Kidney (tissue), 14 donors: ENCODE measurements around the gene S100A13. TPM values are rescaled to one million over a fixed set of nuclear protein-coding genes. Genes with fewer than 3 reads are reported as not detected.

Experiments used
- DNase-seq, 5 donors: peaks; one replicate each; pipeline ENCODE4 v3.0.0-alpha.2; 2013 to 2020
- FAIRE-seq: peaks from 2 replicates; lab custom pipeline; 2012; peaks lifted over from hg19 to GRCh38; lab: Jason Lieb, UNC
- H3K27ac ChIP-seq, 2 donors: one replicate each; pipeline ENCODE4 v1.7.0; 2013; ENCODE audit warnings: low read depth in 2 of 2, low read length in 2 of 2, inconsistent platforms in 1 of 2
- H3K27me3 ChIP-seq: one replicate; pipeline ENCODE4 v1.7.1; 2013; ENCODE audit warnings: low read length, inconsistent platforms; ENCODE audit not compliant: control insufficient read depth, insufficient read depth
- H3K36me3 ChIP-seq, 3 donors: one replicate each; pipeline versions ENCODE4 v1.7.0 to v1.7.1; 2013; ENCODE audit warnings: low read length in 3 of 3, control low read depth in 1 of 3, inconsistent platforms in 1 of 3; ENCODE audit not compliant: insufficient read depth in 3 of 3, control insufficient read depth in 2 of 3
- H3K4me1 ChIP-seq, 3 donors: one replicate each; pipeline versions ENCODE4 v1.7.0 to v1.7.1; 2013; ENCODE audit warnings: low read length in 3 of 3, inconsistent platforms in 1 of 3, low read depth in 1 of 3; ENCODE audit not compliant: control insufficient read depth in 2 of 3, insufficient read depth in 2 of 3
- H3K4me3 ChIP-seq, 3 donors: one replicate each; pipeline versions ENCODE4 v1.7.0 to v1.8.1; 2013; ENCODE audit warnings: low read length in 3 of 3, control low read depth in 1 of 3, inconsistent platforms in 1 of 3
- H3K9ac ChIP-seq, 3 donors: one replicate each; pipeline versions ENCODE4 v1.7.0 to v1.7.1; 2013; ENCODE audit warnings: low read length in 3 of 3, control low read depth in 1 of 3, inconsistent platforms in 1 of 3
- H3K9me3 ChIP-seq, 3 donors: one replicate each; pipeline versions ENCODE4 v1.7.0 to v1.7.1; 2013; ENCODE audit warnings: low read length in 3 of 3, control low read depth in 1 of 3, inconsistent platforms in 1 of 3; ENCODE audit not compliant: control insufficient read depth in 2 of 3, insufficient read depth in 1 of 3
- intact Hi-C: fragments of 100-400 bp; cut with DNase I; formaldehyde crosslinking; loops from one replicate; pipeline ENCODE4 v1.11.1; 2022
- polyA plus RNA-seq: library from polyadenylated mRNA; stranded (reverse); fragments of 350-450 nt; fragmentation: Illumina TruSeq; extraction: RNeasy Lipid Tissue Mini Kit (QIAGEN cat#74804); gene quantifications from one replicate; pipeline ENCODE4 v1.2.3, GENCODE V29; 2014; ENCODE audit warnings: low read depth, low replicate concordance; ENCODE audit not compliant: insufficient read depth
- total RNA-seq: library from RNA; stranded (reverse); fragmentation: NEBNext Ultra II Directional; extraction: Animal tissue kit (Norgen Biotek cat#: 25700); gene quantifications from one replicate; pipeline ENCODE4 v1.2.1, GENCODE V29; 2021
- TF ChIP-seq, protein P1 (sequence below): IDR thresholded peaks from 3 replicates; pipeline ENCODE4 v1.5.1; 2012; ENCODE audit warnings: mild to moderate bottlenecking, moderate library complexity, borderline replicate concordance; ENCODE audit not compliant: insufficient read depth; ENCODE audit errors: extremely low read depth
- donor health status: control.
- donor health status: control.
- donor health status: control.
- donor health status: control.
- donor health status: control.
- donor health status: DM: yes; HTN: yes; CAD: no.
- donor health status: Normal renal cell carcinoma (clear cell type).

S100A13 gene
- total and polyA plus RNA-seq, 2 donors from 2014 or later = 225 to 299 TPM

DNA sequence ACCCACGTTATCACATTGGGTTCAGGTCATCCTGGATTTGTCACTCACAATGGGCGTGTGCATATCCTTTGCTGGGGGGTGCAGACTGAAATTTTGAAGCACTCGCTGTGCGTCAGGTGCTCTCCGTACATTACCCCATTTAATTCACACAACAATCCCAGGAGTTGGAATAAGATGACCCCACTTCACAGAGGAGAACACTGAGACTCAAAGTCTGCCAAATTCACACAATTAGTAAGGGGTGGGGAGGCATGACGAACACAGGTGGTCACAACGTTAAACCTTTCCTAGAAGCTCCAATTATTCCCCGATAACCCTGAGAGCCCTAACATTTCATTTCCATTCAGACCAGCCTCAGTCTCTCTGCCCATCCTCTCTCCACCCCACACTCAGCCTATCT lies 57.8 kb downstream of the S100A13 start:
- intact Hi-C loops = loop anchor here (5.0 kb wide), 1 partner anchor 57 kb away; no protein-coding TSS in a partner anchor
- Histone ChIP-seq H3K9me3 (no peaks in the 10 kb centered on the region), H3K4me1 (peaks cover 6 to 20% (median 19%) of the 10 kb centered on the region in 3 donors)

More for the DNA sequence above, 57.8 kb downstream of the S100A13 start:
- no peak for DNase-seq
- H3K27me3 ChIP-seq = no peaks in the 10 kb centered on the region
- no peak overlapping the region for H3K9ac ChIP-seq
- H3K36me3 ChIP-seq = no peaks in the 10 kb centered on the region
- H3K27ac ChIP-seq = no peak overlapping the region
- TF ChIP-seq, protein P1, sequence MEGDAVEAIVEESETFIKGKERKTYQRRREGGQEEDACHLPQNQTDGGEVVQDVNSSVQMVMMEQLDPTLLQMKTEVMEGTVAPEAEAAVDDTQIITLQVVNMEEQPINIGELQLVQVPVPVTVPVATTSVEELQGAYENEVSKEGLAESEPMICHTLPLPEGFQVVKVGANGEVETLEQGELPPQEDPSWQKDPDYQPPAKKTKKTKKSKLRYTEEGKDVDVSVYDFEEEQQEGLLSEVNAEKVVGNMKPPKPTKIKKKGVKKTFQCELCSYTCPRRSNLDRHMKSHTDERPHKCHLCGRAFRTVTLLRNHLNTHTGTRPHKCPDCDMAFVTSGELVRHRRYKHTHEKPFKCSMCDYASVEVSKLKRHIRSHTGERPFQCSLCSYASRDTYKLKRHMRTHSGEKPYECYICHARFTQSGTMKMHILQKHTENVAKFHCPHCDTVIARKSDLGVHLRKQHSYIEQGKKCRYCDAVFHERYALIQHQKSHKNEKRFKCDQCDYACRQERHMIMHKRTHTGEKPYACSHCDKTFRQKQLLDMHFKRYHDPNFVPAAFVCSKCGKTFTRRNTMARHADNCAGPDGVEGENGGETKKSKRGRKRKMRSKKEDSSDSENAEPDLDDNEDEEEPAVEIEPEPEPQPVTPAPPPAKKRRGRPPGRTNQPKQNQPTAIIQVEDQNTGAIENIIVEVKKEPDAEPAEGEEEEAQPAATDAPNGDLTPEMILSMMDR = no peak
- no peak for FAIRE-seq
- H3K4me3 ChIP-seq = no peak overlapping the region

Other genes with a start within 250 kb of the S100A13 start
- 60.9 TPM for gene S100A8, start 236.4 kb downstream of the S100A13 start, total RNA-seq
- gene S100A8, start 236.4 kb downstream of the S100A13 start, polyA plus RNA-seq = 17.5 TPM
- gene S100A7A, start 211.0 kb downstream of the S100A13 start, total RNA-seq = not detected
- not detected for gene S100A7A, start 211.0 kb downstream of the S100A13 start, polyA plus RNA-seq
- not detected for gene S100A7, start 166.9 kb downstream of the S100A13 start, total RNA-seq
- not detected for gene S100A7, start 166.9 kb downstream of the S100A13 start, polyA plus RNA-seq
- gene S100A6, start 91.5 kb downstream of the S100A13 start, total RNA-seq = 1,542 TPM
- gene S100A6, start 91.5 kb downstream of the S100A13 start, polyA plus RNA-seq = 1,580 TPM
- gene S100A5, start 86.6 kb downstream of the S100A13 start, total RNA-seq = 0.91 TPM
- gene S100A5, start 86.6 kb downstream of the S100A13 start, polyA plus RNA-seq = 1.9 TPM
- 141 TPM for gene S100A4, start 81.7 kb downstream of the S100A13 start, total RNA-seq
- 204 TPM for gene S100A4, start 81.7 kb downstream of the S100A13 start, polyA plus RNA-seq
- 8.4 TPM for gene S100A3, start 78.2 kb downstream of the S100A13 start, total RNA-seq
- gene S100A3, start 78.2 kb downstream of the S100A13 start, polyA plus RNA-seq = 2.5 TPM
- 152 TPM for gene S100A2, start 61.7 kb downstream of the S100A13 start, total RNA-seq
- 416 TPM for gene S100A2, start 61.7 kb downstream of the S100A13 start, polyA plus RNA-seq
- 119 TPM for gene S100A16, start 14.4 kb downstream of the S100A13 start, total RNA-seq
- gene S100A16, start 14.4 kb downstream of the S100A13 start, polyA plus RNA-seq = 174 TPM
- 75.9 TPM for gene S100A14, start 11.2 kb downstream of the S100A13 start, total RNA-seq
- gene S100A14, start 11.2 kb downstream of the S100A13 start, polyA plus RNA-seq = 35.6 TPM
- gene S100A1, start 929 bp upstream of the S100A13 start, total RNA-seq = 83.1 TPM
- gene S100A1, start 929 bp upstream of the S100A13 start, polyA plus RNA-seq = 332 TPM
- gene CHTOP, start 6.6 kb upstream of the S100A13 start, total RNA-seq = 83.6 TPM
- 71.1 TPM for gene CHTOP, start 6.6 kb upstream of the S100A13 start, polyA plus RNA-seq
- gene SNAPIN, start 31.2 kb upstream of the S100A13 start, total RNA-seq = 46.2 TPM
- 59.8 TPM for gene SNAPIN, start 31.2 kb upstream of the S100A13 start, polyA plus RNA-seq
- gene ILF2, start 43.5 kb upstream of the S100A13 start, total RNA-seq = 110 TPM
- 197 TPM for gene ILF2, start 43.5 kb upstream of the S100A13 start, polyA plus RNA-seq
- gene NPR1, start 51.2 kb upstream of the S100A13 start, total RNA-seq = 89.3 TPM
- 57.8 TPM for gene NPR1, start 51.2 kb upstream of the S100A13 start, polyA plus RNA-seq
- 74.8 TPM for gene INTS3, start 100.5 kb upstream of the S100A13 start, total RNA-seq
- 42.7 TPM for gene INTS3, start 100.5 kb upstream of the S100A13 start, polyA plus RNA-seq
- 54.0 TPM for gene SLC27A3, start 147.9 kb upstream of the S100A13 start, total RNA-seq
- 36.9 TPM for gene SLC27A3, start 147.9 kb upstream of the S100A13 start, polyA plus RNA-seq